Liver (tissue), 9 donors: ENCODE measurements around the gene PPME1. TPM values are rescaled to one million over a fixed set of nuclear protein-coding genes. Genes with fewer than 3 reads are reported as not detected.

Experiments
- DNase-seq: peaks from one replicate; pipeline ENCODE4 v3.0.0-alpha.2; 2017; ENCODE audit warnings: low spot score
- H3K27ac ChIP-seq, 2 donors: one replicate each; pipeline ENCODE4 v1.7.0; 2013; ENCODE audit warnings: inconsistent platforms in 2 of 2, low read length in 2 of 2, control low read depth in 1 of 2, low read depth in 1 of 2, mild to moderate bottlenecking in 1 of 2
- H3K27me3 ChIP-seq, 4 donors: one replicate each; pipeline versions ENCODE4 v1.6.1 to v1.7.0; 2013; ENCODE audit warnings: low read length in 3 of 4, inconsistent platforms in 1 of 4, mild to moderate bottlenecking in 1 of 4, moderate library complexity in 1 of 4; ENCODE audit not compliant: control insufficient read depth in 4 of 4, insufficient read depth in 4 of 4
- H3K36me3 ChIP-seq, 4 donors: one replicate each; pipeline versions ENCODE4 v1.6.1 to v1.7.0; 2013; ENCODE audit warnings: low read length in 3 of 4, mild to moderate bottlenecking in 3 of 4, low read depth in 1 of 4, moderate library complexity in 1 of 4; ENCODE audit not compliant: control insufficient read depth in 4 of 4, insufficient read depth in 3 of 4
- H3K4me1 ChIP-seq, 4 donors: one replicate each; pipeline versions ENCODE4 v1.6.1 to v1.7.0; 2013; ENCODE audit warnings: low read length in 3 of 4, mild to moderate bottlenecking in 3 of 4, moderate library complexity in 1 of 4; ENCODE audit not compliant: control insufficient read depth in 4 of 4, insufficient read depth in 4 of 4
- H3K4me3 ChIP-seq, 3 donors: one replicate each; pipeline versions ENCODE4 v1.6.1 to v1.7.0; 2013; ENCODE audit warnings: low read length in 3 of 3, control low read depth in 1 of 3, low read depth in 1 of 3, mild to moderate bottlenecking in 1 of 3
- H3K9ac ChIP-seq, 2 donors: one replicate each; pipeline ENCODE4 v1.7.0; 2013; ENCODE audit warnings: low read length in 2 of 2, mild to moderate bottlenecking in 2 of 2, moderate library complexity in 2 of 2, control low read depth in 1 of 2, low read depth in 1 of 2
- H3K9me3 ChIP-seq, 4 donors: one replicate each; pipeline versions ENCODE4 v1.6.1 to v1.7.0; 2013; ENCODE audit warnings: low read length in 3 of 4; ENCODE audit not compliant: control insufficient read depth in 4 of 4
- EGR1 ChIP-seq, 2 donors: IDR thresholded peaks; 2 replicates each; pipeline ENCODE4 v1.6.1; 2016 to 2018; ENCODE audit warnings: antibody characterized with exemption in 2 of 2, low read depth in 2 of 2
- FOXA1 ChIP-seq: IDR thresholded peaks from 2 replicates; pipeline ENCODE4 v1.6.1; 2016; ENCODE audit warnings: antibody characterized with exemption
- GABPA ChIP-seq, 2 donors: IDR thresholded peaks in 1 of 2; conservative IDR thresholded peaks in 1 of 2; 2 replicates each; pipeline ENCODE4 v1.6.1; 2016; ENCODE audit warnings: antibody characterized with exemption in 2 of 2, mild to moderate bottlenecking in 1 of 2, moderate library complexity in 1 of 2
- HNF4A ChIP-seq, 2 donors: conservative IDR thresholded peaks; 2 replicates each; pipeline ENCODE4 v1.6.1; 2016; ENCODE audit warnings: antibody characterized with exemption in 2 of 2, mild to moderate bottlenecking in 2 of 2
- HNF4G ChIP-seq: IDR thresholded peaks from 2 replicates; pipeline ENCODE4 v1.6.1; 2016; ENCODE audit warnings: antibody characterized with exemption
- JUND ChIP-seq, 2 donors: IDR thresholded peaks; 2 replicates each; pipeline ENCODE4 v1.6.1; 2016; ENCODE audit warnings: antibody characterized with exemption in 2 of 2
- NR2F2 ChIP-seq: IDR thresholded peaks from 2 replicates; pipeline ENCODE4 v1.6.1; 2016; ENCODE audit warnings: antibody characterized with exemption
- RAD21 ChIP-seq, 2 donors: IDR thresholded peaks; 2 replicates each; pipeline ENCODE4 v1.6.1; 2016; ENCODE audit warnings: antibody characterized with exemption in 2 of 2, mild to moderate bottlenecking in 2 of 2
- RXRA ChIP-seq, 2 donors: IDR thresholded peaks; 2 replicates each; pipeline ENCODE4 v1.6.1; 2017 to 2018; ENCODE audit warnings: antibody characterized with exemption in 2 of 2, mild to moderate bottlenecking in 1 of 2
- SP1 ChIP-seq: IDR thresholded peaks from 2 replicates; pipeline ENCODE4 v1.6.1; 2018; ENCODE audit warnings: antibody characterized with exemption, mild to moderate bottlenecking
- TAF1 ChIP-seq: conservative IDR thresholded peaks from 2 replicates; pipeline ENCODE4 v1.6.1; 2016; ENCODE audit warnings: antibody characterized with exemption, mild to moderate bottlenecking
- YY1 ChIP-seq: IDR thresholded peaks from 2 replicates; pipeline ENCODE4 v1.6.1; 2016; ENCODE audit warnings: antibody characterized with exemption, mild to moderate bottlenecking
- WGBS: extraction: QIAGEN DNeasy Blood & Tissue Kit; methylation state at CpG from one replicate; pipeline ENCODE4 v1.1.7; 2013; 5-methylcytosine and 5-hydroxymethylcytosine counted together
- polyA plus RNA-seq, 2 donors: library from polyadenylated mRNA; stranded (reverse) in 1 of 2; unstranded in 1 of 2; fragments of 200-250 nt in 1 of 2; fragments of >200 nt in 1 of 2; fragmentation: Nextera tagmentation in 1 of 2; extraction: Ambion mirVana in 1 of 2; gene quantifications; one replicate each; pipeline versions ENCODE4 v1.2.1 to v1.2.3, GENCODE V29; 2013 to 2015
- total RNA-seq, 2 donors: library from RNA; depleted of rRNA; stranded (reverse); fragments of >200 nt; gene quantifications; one replicate each; pipeline ENCODE4 v1.2.3, GENCODE V29; 2014
- TF ChIP-seq, protein P1 (sequence below): IDR thresholded peaks from 2 replicates; pipeline ENCODE4 v1.6.1; 2016; ENCODE audit warnings: antibody characterized with exemption, mild to moderate bottlenecking
- TF ChIP-seq, protein P2 (sequence below): IDR thresholded peaks from 2 replicates; pipeline ENCODE4 v1.6.1; 2016; ENCODE audit warnings: antibody characterized with exemption
- TF ChIP-seq, protein P3 (sequence below): IDR thresholded peaks from 2 replicates; pipeline ENCODE4 v1.6.1; 2016; ENCODE audit warnings: antibody characterized with exemption
- TF ChIP-seq, protein P4 (sequence below): fragments of 150-350 bp; IDR thresholded peaks from 2 replicates; pipeline ENCODE4 v1.5.1; 2017; ENCODE audit warnings: improper control_type of control experiment, low read depth, low read length; ENCODE audit not compliant: missing input control
- TF ChIP-seq, protein P5 (sequence below): IDR thresholded peaks from 2 replicates; pipeline ENCODE4 v1.6.1; 2016; ENCODE audit warnings: antibody characterized with exemption
- donor health status: healthy.
- donor health status: healthy.
- donor health status: healthy.
- donor health status: healthy.
- donor health status: healthy.

The PPME1 gene
- total and polyA plus RNA-seq, 4 donors, result 9.1 to 47.4 (median 13.6) TPM

DNA sequence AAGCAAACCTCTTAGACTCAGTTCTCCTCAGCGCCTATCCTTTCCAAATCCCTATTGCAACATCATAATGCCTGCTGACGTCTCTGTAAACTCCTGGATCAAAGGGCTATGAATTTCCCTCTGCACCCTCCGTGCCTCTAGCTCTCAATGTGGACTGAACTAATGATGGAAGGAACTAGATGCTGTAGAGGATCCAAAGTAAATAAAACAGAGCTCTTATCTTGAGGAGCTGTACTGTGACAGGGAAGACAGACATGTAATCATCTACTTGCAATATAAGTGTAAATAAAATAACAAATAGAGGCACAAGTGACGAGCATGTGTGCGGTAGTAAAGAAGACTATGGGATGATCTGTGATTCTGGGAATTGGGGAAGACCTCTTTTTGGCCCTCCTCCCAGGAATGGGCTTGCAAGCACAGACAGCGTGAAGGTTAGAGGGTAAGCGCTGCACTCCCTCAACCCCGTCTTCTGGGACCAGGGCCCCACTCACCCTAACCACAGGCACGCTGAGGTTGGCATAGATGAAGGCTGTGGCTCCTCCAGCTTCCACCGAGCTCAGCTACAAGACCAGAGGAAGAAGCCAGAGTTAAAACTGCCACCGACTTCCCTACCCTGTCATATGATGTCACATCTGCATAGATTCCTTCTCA lies 98.2 kb downstream of the PPME1 start (continued):
- TF ChIP-seq, protein P1, sequence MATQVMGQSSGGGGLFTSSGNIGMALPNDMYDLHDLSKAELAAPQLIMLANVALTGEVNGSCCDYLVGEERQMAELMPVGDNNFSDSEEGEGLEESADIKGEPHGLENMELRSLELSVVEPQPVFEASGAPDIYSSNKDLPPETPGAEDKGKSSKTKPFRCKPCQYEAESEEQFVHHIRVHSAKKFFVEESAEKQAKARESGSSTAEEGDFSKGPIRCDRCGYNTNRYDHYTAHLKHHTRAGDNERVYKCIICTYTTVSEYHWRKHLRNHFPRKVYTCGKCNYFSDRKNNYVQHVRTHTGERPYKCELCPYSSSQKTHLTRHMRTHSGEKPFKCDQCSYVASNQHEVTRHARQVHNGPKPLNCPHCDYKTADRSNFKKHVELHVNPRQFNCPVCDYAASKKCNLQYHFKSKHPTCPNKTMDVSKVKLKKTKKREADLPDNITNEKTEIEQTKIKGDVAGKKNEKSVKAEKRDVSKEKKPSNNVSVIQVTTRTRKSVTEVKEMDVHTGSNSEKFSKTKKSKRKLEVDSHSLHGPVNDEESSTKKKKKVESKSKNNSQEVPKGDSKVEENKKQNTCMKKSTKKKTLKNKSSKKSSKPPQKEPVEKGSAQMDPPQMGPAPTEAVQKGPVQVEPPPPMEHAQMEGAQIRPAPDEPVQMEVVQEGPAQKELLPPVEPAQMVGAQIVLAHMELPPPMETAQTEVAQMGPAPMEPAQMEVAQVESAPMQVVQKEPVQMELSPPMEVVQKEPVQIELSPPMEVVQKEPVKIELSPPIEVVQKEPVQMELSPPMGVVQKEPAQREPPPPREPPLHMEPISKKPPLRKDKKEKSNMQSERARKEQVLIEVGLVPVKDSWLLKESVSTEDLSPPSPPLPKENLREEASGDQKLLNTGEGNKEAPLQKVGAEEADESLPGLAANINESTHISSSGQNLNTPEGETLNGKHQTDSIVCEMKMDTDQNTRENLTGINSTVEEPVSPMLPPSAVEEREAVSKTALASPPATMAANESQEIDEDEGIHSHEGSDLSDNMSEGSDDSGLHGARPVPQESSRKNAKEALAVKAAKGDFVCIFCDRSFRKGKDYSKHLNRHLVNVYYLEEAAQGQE, result no peak
- no peak for TF ChIP-seq RAD21 (IDR thresholded peaks at IDR 0.05)
- no peak for TF ChIP-seq YY1
- TF ChIP-seq JUND (IDR thresholded peaks at IDR 0.05), result no peak

DNA sequence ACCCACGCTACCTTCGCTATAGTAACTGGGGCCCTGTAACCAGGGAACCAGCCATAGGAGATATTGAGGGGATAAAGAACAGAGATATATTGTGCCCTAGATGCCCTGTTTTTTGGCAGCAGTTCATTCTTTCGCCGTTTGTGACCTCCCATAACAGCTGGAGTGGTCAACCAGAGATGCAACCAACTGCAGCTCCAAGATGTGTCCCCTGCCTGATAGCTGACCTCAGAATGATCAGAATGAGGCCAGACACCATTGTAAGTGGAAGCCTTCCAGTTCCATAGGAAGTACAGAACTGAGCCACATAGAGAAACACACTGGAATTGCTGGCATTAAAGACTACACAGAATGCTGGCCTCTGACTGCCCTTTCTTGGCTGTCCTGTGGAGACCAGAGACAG lies 101.2 kb downstream of the PPME1 start:
- no peaks in the 10 kb centered on the region for H3K27me3 ChIP-seq
- no peak overlapping the region for H3K4me3 ChIP-seq
- H3K4me1 ChIP-seq, result no peaks in the 10 kb centered on the region
- H3K36me3 ChIP-seq, result no peaks in the 10 kb centered on the region
- 93% methylated on average over 4 of the region's 4 CpGs for WGBS
- TF ChIP-seq, protein P2, sequence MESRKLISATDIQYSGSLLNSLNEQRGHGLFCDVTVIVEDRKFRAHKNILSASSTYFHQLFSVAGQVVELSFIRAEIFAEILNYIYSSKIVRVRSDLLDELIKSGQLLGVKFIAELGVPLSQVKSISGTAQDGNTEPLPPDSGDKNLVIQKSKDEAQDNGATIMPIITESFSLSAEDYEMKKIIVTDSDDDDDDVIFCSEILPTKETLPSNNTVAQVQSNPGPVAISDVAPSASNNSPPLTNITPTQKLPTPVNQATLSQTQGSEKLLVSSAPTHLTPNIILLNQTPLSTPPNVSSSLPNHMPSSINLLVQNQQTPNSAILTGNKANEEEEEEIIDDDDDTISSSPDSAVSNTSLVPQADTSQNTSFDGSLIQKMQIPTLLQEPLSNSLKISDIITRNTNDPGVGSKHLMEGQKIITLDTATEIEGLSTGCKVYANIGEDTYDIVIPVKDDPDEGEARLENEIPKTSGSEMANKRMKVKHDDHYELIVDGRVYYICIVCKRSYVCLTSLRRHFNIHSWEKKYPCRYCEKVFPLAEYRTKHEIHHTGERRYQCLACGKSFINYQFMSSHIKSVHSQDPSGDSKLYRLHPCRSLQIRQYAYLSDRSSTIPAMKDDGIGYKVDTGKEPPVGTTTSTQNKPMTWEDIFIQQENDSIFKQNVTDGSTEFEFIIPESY, result no peak
- TF ChIP-seq, protein P3, sequence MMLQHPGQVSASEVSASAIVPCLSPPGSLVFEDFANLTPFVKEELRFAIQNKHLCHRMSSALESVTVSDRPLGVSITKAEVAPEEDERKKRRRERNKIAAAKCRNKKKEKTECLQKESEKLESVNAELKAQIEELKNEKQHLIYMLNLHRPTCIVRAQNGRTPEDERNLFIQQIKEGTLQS, result no peak
- TF ChIP-seq EGR1 (IDR thresholded peaks at IDR 0.05; ENCODE audit: low read depth in 2 of 2) (no peak), TAF1 (no peak), NR2F2 (no peak), JUND (IDR thresholded peaks at IDR 0.05) (no peak), YY1 (no peak), GABPA (IDR thresholded peaks at IDR 0.05 in 1 of 2, conservative IDR thresholded peaks at IDR 0.05 in 1 of 2) (no peak), HNF4A (conservative IDR thresholded peaks at IDR 0.05) (no peak), RXRA (IDR thresholded peaks at IDR 0.05) (no peak), SP1 (no peak), HNF4G (no peak), FOXA1 (no peak)
- TF ChIP-seq, protein P1, result no peak
- TF ChIP-seq, protein P4, sequence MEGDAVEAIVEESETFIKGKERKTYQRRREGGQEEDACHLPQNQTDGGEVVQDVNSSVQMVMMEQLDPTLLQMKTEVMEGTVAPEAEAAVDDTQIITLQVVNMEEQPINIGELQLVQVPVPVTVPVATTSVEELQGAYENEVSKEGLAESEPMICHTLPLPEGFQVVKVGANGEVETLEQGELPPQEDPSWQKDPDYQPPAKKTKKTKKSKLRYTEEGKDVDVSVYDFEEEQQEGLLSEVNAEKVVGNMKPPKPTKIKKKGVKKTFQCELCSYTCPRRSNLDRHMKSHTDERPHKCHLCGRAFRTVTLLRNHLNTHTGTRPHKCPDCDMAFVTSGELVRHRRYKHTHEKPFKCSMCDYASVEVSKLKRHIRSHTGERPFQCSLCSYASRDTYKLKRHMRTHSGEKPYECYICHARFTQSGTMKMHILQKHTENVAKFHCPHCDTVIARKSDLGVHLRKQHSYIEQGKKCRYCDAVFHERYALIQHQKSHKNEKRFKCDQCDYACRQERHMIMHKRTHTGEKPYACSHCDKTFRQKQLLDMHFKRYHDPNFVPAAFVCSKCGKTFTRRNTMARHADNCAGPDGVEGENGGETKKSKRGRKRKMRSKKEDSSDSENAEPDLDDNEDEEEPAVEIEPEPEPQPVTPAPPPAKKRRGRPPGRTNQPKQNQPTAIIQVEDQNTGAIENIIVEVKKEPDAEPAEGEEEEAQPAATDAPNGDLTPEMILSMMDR, result no peak
- TF ChIP-seq, protein P5, sequence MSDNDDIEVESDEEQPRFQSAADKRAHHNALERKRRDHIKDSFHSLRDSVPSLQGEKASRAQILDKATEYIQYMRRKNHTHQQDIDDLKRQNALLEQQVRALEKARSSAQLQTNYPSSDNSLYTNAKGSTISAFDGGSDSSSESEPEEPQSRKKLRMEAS, result no peak
- H3K9ac ChIP-seq, result no peak overlapping the region
- no peak for DNase-seq
- no peaks in the 10 kb centered on the region for H3K9me3 ChIP-seq
- no peak overlapping the region for H3K27ac ChIP-seq
